H9 (cell line): ENCODE data around the gene CDO1. TPM values are rescaled to one million over a fixed set of nuclear protein-coding genes. Genes with fewer than 3 reads are reported as not detected.

Experiments
- DNase-seq: peaks from one replicate; pipeline ENCODE4 v3.0.0-alpha.2; 2017
- H2AFZ ChIP-seq: one replicate; pipeline ENCODE4 v1.6.1; 2013; ENCODE audit warnings: mild to moderate bottlenecking, low read length, control low read depth, moderate library complexity
- H2AK5ac ChIP-seq: 2 replicates; pipeline ENCODE4 v1.6.1; 2013; ENCODE audit warnings: low read length, control low read depth, mixed read lengths; ENCODE audit not compliant: insufficient read length
- H2BK120ac ChIP-seq: one replicate; pipeline ENCODE4 v1.6.1; 2013; ENCODE audit warnings: low read depth, mild to moderate bottlenecking, low read length, control low read depth, inconsistent platforms; ENCODE audit not compliant: poor library complexity, severe bottlenecking
- H2BK12ac ChIP-seq: 2 replicates; pipeline ENCODE4 v1.6.1; 2013; ENCODE audit warnings: low read length, control low read depth, mixed read lengths, low read depth; ENCODE audit not compliant: insufficient read length
- H2BK15ac ChIP-seq: 2 replicates; pipeline ENCODE4 v1.6.1; 2013; ENCODE audit warnings: low read depth, low read length, control low read depth
- H2BK20ac ChIP-seq: one replicate; pipeline ENCODE4 v1.6.1; 2013; ENCODE audit warnings: low read depth, mild to moderate bottlenecking, low read length, control low read depth, inconsistent platforms; ENCODE audit not compliant: poor library complexity, severe bottlenecking
- H2BK5ac ChIP-seq: 2 replicates; pipeline ENCODE4 v1.6.1; 2013; ENCODE audit warnings: low read length, control low read depth, mixed read lengths; ENCODE audit not compliant: insufficient read length
- H3K14ac ChIP-seq: 2 replicates; pipeline ENCODE4 v1.6.1; 2013; ENCODE audit warnings: low read length, control low read depth; ENCODE audit not compliant: insufficient read depth
- H3K18ac ChIP-seq: 2 replicates; pipeline ENCODE4 v1.6.1; 2013; ENCODE audit warnings: low read depth, mild to moderate bottlenecking, mixed read lengths, low read length, control low read depth; ENCODE audit not compliant: insufficient read length
- H3K23ac ChIP-seq: 2 replicates; pipeline ENCODE4 v1.6.1; 2013; ENCODE audit warnings: low read length, control low read depth, mixed read lengths, low read depth; ENCODE audit not compliant: insufficient read length
- H3K23me2 ChIP-seq: 2 replicates; pipeline ENCODE4 v1.6.1; 2013; ENCODE audit warnings: low read depth, mild to moderate bottlenecking, mixed read lengths, low read length, control low read depth; ENCODE audit not compliant: insufficient read length, poor library complexity, severe bottlenecking
- H3K27ac ChIP-seq: 2 replicates; pipeline ENCODE4 v1.5.1; 2013; ENCODE audit warnings: low read length, control low read depth, mixed read lengths, low read depth; ENCODE audit not compliant: insufficient read length
- H3K27me3 ChIP-seq: 2 replicates; pipeline ENCODE4 v1.6.1; 2013; ENCODE audit warnings: low read length, control low read depth, inconsistent platforms; ENCODE audit not compliant: insufficient read depth
- H3K4ac ChIP-seq: 2 replicates; pipeline ENCODE4 v1.6.1; 2013; ENCODE audit warnings: low read depth, mild to moderate bottlenecking, control low read depth, inconsistent platforms, low read length, moderate library complexity
- H3K4me1 ChIP-seq: 2 replicates; pipeline ENCODE4 v1.6.1; 2013; ENCODE audit warnings: low read length, control low read depth, inconsistent platforms; ENCODE audit not compliant: insufficient read depth
- H3K4me2 ChIP-seq: 2 replicates; pipeline ENCODE4 v1.6.1; 2013; ENCODE audit warnings: low read length, control low read depth, mixed read lengths; ENCODE audit not compliant: insufficient read length, insufficient read depth
- H3K56ac ChIP-seq: 2 replicates; pipeline ENCODE4 v1.6.1; 2013; ENCODE audit warnings: low read depth, mild to moderate bottlenecking, mixed read lengths, low read length, control low read depth; ENCODE audit not compliant: insufficient read length
- H3K79me1 ChIP-seq: 2 replicates; pipeline ENCODE4 v1.6.1; 2013; ENCODE audit warnings: low read depth, mild to moderate bottlenecking, moderate library complexity, low read length, control low read depth, inconsistent platforms; ENCODE audit not compliant: insufficient read depth, poor library complexity, severe bottlenecking
- H3K79me2 ChIP-seq: 2 replicates; pipeline ENCODE4 v1.6.1; 2013; ENCODE audit warnings: low read length, control low read depth, inconsistent platforms; ENCODE audit not compliant: insufficient read depth
- H3K9ac ChIP-seq: 2 replicates; pipeline ENCODE4 v1.6.1; 2013; ENCODE audit warnings: low read length, control low read depth, mixed read lengths; ENCODE audit not compliant: insufficient read length; ENCODE audit errors: extremely low read depth
- H3K9me3 ChIP-seq: one replicate; pipeline ENCODE4 v1.6.1; 2013; ENCODE audit warnings: low read depth, low read length, inconsistent platforms; ENCODE audit not compliant: control insufficient read depth
- H3T11ph ChIP-seq: one replicate; pipeline ENCODE4 v1.6.1; 2013; ENCODE audit warnings: mild to moderate bottlenecking, low read length, control low read depth, inconsistent platforms
- H4K20me1 ChIP-seq: one replicate; pipeline ENCODE4 v1.6.1; 2013; ENCODE audit not compliant: control insufficient read depth, insufficient read length, insufficient read depth
- H4K5ac ChIP-seq: 2 replicates; pipeline ENCODE4 v1.6.1; 2013; ENCODE audit warnings: low read depth, mild to moderate bottlenecking, mixed read lengths, low read length, control low read depth; ENCODE audit not compliant: insufficient read length
- H4K8ac ChIP-seq: replicated peaks from 2 replicates; pipeline ENCODE4 v1.6.1; 2013; ENCODE audit warnings: low read length, control low read depth, mixed read lengths, low read depth; ENCODE audit not compliant: insufficient read length
- H4K91ac ChIP-seq: 2 replicates; pipeline ENCODE4 v1.6.1; 2013; ENCODE audit warnings: low read depth, mild to moderate bottlenecking, moderate library complexity, mixed read lengths, low read length, control low read depth; ENCODE audit not compliant: insufficient read length
- H3K27ac Mint-ChIP-seq, 3 experiments: 2 replicates in 2 of 3; 3 replicates in 1 of 3; pipeline ENCODE4 v1.8.0; 2020 to 2021; ENCODE audit warnings: mixed read lengths in 3 of 3, mild to moderate bottlenecking in 1 of 3, moderate library complexity in 1 of 3
- H3K27me3 Mint-ChIP-seq: 2 replicates; pipeline ENCODE4 v1.8.0; 2021; ENCODE audit warnings: low read depth, mild to moderate bottlenecking, moderate library complexity, mixed read lengths
- H3K36me3 Mint-ChIP-seq, 3 experiments: 2 replicates in 2 of 3; 3 replicates in 1 of 3; pipeline ENCODE4 v1.8.0; 2020 to 2021; ENCODE audit warnings: low read depth in 3 of 3, mixed read lengths in 3 of 3; ENCODE audit not compliant: insufficient read depth in 1 of 3
- H3K4me1 Mint-ChIP-seq, 2 experiments: 2 replicates each; pipeline ENCODE4 v1.8.0; 2020; ENCODE audit warnings: mixed read lengths in 2 of 2
- H3K4me3 Mint-ChIP-seq, 2 experiments: 2 replicates in 1 of 2; 3 replicates in 1 of 2; pipeline ENCODE4 v1.8.0; 2020 to 2021; ENCODE audit warnings: mild to moderate bottlenecking in 2 of 2, mixed read lengths in 2 of 2, moderate library complexity in 1 of 2
- H3K9me3 Mint-ChIP-seq, 2 experiments: 2 replicates in 1 of 2; 3 replicates in 1 of 2; pipeline ENCODE4 v1.8.0; 2020; ENCODE audit warnings: mild to moderate bottlenecking in 2 of 2, mixed read lengths in 2 of 2, moderate library complexity in 1 of 2
- CTCF ChIP-seq: fragments of 200-600 bp; sonication (generic); conservative IDR thresholded peaks from 3 replicates; pipeline ENCODE4 v1.8.0; 2021; ENCODE audit warnings: antibody characterized with exemption, mild to moderate bottlenecking
- WGBS: extraction: QIAGEN DNeasy Blood & Tissue Kit; methylation state at CpG from one replicate; pipeline ENCODE4 v1.1.7; 2013; ENCODE audit warnings: missing lambda C conversion rate, low lambda C conversion rate, mixed read lengths; ENCODE audit not compliant: insufficient read length; ENCODE audit errors: extremely low coverage; 5-methylcytosine and 5-hydroxymethylcytosine counted together
- total RNA-seq: library from RNA; stranded (reverse); gene quantifications from 2 replicates; pipeline ENCODE4 v1.2.1, GENCODE V29; 2021

CDO1 gene
- total RNA-seq, 1 experiment from 2014 or later = 11.2 TPM

DNA sequence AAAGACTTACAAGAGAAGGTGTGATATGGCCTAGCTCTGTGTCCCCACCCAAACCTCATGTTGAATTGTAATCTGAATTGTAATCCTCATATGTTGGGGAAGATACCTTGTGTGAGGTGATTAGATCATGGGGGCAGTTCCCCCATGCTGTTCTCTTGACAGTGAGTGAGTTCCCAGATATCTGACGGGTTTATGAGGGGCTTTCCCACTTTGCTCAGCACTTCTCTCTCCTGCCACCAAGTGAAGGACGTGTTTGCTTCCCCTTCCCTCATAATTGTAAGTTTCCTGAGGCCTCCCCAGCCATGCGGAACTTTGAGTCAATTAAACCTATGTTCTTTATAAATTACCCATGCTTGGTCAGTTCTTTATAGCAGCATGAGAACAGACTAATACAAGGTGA is 49.0 kb downstream of the CDO1 start:
- Histone ChIP-seq H3K56ac (no peak overlapping the region), H3T11ph (no peak overlapping the region), H2BK15ac (no peak overlapping the region), H3K23ac (no peak overlapping the region), H3K18ac (no peak overlapping the region), H3K9me3 (no peaks in the 10 kb centered on the region), H2AK5ac (no peak overlapping the region), H3K9ac (no peak overlapping the region), H3K27me3 (no peaks in the 10 kb centered on the region), H3K4me2 (no peak overlapping the region), H3K4me1 (no peaks in the 10 kb centered on the region; the same call in 1 of the 2 replicates), H2AFZ (no peak overlapping the region), H3K23me2 (no peaks in the 10 kb centered on the region), H4K91ac (no peak overlapping the region), H3K79me1 (no peaks in the 10 kb centered on the region), H4K20me1 (no peaks in the 10 kb centered on the region), H2BK120ac (no peak overlapping the region), H3K4ac (no peak overlapping the region), H2BK12ac (no peak overlapping the region), H3K27ac (no peak overlapping the region), H3K14ac (no peak overlapping the region), H2BK5ac (no peak overlapping the region), H4K5ac (no peak overlapping the region), H3K79me2 (no peaks in the 10 kb centered on the region), H4K8ac (no peak overlapping the region), H2BK20ac (no peak overlapping the region)
- Mint-ChIP-seq H3K27ac (no peak overlapping the region), H3K4me3 (no peak overlapping the region), H3K36me3 (peaks cover 6 to 24% (median 10%) of the 10 kb centered on the region in 3 experiments; a peak in 6 of 7 replicates), H3K27me3 (no peaks in the 10 kb centered on the region), H3K4me1 (peaks cover 2 to 4% of the 10 kb centered on the region in 2 experiments; a peak in 3 of 4 replicates), H3K9me3 (peaks cover 14 to 16% of the 10 kb centered on the region in 2 experiments)
- DNase-seq = no peak
- no CpG with 5 or more reads among the region's 3 CpGs for WGBS
- TF ChIP-seq CTCF = no peak
